T follicular helper cell (primary cell): ENCODE measurements around the gene TLR6.
"Not testable (repeated sequence)": the region's sequence is repeated elsewhere in the genome, so short reads cannot be mapped to it uniquely, and the experiment has no call there.

Source experiments
- DNase-seq: peaks from one replicate; pipeline ENCODE4 v3.0.0-alpha.2; 2020; ENCODE audit warnings: low read depth

The TLR6 gene

DNA sequence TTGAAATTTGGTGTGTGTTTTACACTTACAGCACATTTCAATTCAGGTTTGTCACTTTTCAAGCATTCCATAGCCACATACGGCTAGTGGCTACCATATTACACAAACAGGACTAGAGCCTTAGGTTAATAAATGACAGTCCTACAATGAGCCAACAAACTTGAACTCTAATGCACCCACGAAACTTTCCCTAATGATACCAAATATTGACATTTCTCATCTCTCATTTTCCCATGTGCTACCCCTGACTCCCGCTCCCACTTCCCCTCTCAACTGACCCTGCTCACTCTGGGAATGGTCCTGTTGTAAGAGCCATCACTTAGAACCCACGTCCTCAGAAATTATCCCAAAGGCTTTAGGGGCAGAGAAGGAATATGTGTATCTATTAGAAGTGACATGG, 68.9 kb downstream of the TLR6 start:
- no peak for DNase-seq

DNA sequence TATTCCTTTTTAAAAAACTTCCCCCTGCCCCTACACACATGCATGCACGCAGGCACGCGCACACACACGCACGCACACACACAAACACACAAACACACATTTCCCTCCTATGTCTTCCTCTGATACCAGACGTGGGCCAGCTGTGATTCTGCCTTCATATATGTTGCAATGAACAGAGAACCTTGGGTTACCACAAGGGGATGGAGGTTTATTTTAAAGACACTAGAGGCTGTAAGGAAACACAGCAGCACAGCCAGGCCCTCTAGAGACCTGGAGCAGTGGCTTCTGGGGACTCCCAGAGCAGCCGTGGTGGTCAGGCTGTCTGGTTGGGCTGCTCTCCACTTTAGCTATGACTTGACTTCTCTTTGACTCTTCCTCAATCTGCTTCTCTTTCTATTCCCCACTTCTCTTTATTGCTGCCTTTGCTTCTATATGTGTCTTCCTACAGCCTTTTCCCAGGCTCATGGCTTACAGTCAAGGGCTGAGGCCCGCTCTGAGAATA, 70.7 kb downstream of the TLR6 start:
- DNase-seq = no peak

DNA sequence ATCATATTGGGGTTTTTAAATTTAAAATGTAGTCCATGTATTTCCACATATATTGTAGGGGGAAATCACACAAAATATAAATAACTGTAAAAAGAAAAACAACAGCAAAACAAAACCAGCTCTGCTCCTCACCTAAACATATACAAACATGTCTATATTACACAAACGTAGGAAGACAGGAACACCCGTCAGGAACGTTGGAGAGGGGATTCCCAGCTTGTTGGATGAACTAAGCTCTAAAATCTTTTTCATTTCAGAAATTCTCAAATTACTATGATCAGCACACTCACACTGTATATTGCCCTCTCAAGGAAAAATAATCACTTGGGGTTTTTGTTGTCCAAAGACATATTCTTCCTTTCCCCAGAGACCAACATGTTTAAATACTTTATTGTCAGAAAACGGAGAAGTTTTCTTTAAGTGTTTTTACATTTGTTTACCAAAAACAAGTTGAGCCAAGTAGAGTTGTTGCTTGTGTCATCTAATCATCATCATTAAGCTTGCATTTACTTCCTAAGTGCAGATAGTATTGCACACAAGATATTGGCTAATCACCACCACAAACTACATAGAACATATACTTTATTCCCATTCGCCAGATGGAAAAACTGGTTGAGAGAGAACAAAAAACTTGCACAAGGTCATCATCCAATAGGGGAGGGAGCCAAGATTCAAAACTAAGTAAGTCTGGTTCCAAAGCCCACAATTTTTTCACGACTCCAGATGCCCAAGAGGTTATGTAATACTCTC, 71.4 kb downstream of the TLR6 start:
- no peak for DNase-seq

DNA sequence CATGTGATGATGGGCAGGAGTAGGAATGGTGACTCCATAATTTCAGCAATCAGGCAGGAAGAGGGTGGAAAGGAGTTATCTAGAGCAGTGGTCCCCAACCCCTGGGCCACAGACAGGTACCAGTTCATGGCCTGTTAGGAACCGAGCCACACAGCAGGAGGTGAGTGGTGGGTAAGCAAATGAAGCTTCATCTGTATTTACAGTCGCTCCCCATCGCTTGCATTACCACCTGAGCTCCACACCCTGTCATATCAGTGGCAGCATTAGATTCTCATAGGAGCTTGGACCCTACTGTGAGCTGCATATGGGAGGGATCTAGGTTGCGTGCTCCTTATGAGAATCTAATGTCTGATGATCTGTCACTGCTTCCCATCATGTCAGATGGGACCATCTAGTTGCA, 72.5 kb downstream of the TLR6 start:
- no peak for DNase-seq

DNA sequence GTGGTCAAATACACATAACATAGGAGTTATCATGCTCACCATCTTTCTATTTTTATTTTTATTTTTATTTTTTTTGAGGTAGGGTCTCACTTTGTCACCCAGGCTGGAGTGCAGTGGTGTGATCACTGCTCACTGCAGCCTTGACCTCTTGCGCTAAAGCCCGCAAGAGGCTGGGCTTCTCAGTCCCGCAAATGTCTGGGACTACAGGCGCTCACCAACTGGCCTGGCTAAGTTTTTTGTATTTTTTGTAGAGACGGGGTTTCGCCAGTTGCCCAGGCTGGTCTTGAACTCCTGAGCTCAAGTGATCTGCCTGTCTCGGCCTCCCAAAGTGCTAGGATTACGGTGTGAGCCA, 73.5 kb downstream of the TLR6 start:
- DNase-seq = no peak

DNA sequence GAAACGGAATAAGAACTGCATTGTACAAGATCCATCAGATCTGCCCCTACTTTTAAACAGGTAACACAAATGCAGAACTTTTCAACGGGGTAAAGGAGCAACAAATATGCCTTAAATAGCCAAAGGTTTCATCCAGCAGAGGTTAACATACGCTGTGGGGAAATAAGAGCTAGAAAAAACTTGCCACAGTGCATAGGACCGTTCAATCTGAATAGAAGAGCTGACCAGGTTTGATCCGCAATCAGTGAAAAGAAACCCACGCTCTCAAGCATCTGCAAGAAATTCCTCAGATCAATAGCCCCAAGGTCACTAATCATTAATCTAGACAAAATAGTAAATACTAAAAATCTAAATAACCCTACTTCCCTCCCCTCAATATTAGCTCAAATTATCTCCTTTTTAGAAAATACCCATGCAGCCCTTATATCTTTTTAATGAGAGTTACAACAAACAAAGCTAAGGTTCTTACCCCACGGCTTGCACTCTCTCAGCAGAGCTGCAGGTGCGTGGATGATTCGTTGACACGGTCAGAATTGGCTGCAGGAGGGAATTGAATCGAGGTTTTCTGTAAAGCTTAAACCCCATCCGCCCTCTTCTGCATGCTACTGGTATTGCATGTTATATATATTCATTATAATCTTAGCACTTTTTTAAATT, 74.0 kb downstream of the TLR6 start, which contains the start of gene TLR10:
TSS of gene TLR10 (minus strand) at position 539 of the 657 bp plus-strand sequence. CDS start 7,400 bp downstream, outside the sequence.
- DNase-seq = no peak

DNA sequence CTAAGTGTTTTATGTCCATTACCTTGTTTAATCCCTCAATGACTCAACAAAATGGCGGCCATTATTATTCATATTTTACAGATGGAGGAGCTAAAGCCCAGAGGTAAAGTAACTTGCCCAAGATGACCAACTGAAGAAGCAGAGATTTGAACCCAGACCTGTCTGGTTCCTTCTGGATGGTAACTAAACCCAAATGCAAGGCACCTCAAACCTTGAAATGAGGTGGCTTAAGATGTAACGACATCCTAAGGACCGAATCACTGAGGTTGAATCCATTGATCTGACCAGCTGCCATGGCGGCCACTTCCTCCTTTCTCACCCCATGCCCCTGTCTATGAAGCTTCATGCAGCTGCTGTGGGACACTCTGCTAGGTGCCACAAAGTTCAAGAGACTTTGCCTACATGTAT, 74.8 kb downstream of the TLR6 start:
- DNase-seq = no peak

DNA sequence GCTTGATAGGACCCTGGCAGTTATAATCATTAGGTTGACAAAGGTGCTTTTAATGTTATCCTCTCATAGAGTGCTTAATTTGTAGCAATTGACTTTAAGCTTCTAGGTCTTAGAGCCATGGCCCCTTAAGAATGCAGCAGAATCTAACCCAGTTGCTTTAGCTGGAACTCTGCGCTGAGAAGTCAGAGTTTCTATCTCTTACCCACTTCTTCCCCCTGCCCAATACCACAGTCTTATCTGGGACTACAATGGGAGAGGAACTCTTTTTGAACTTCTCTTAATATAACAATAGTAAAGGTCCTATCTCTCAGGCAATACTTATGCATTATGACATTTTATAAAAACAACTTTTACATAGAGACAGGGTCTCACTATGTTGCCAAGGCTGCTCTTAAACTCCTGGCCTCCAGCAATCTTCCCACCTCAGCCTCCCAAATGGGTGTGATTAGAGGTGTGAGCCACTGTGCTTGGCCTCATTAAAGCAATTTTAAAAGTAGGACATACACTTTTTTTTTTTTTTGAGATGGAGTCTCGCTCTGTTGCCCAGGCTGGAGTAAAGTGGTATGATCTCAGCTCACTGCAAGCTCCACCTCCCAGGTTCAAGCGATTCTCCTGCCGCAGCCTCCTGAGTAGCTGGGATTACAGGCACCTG, 75.7 kb downstream of the TLR6 start:
- DNase-seq = no peak

DNA sequence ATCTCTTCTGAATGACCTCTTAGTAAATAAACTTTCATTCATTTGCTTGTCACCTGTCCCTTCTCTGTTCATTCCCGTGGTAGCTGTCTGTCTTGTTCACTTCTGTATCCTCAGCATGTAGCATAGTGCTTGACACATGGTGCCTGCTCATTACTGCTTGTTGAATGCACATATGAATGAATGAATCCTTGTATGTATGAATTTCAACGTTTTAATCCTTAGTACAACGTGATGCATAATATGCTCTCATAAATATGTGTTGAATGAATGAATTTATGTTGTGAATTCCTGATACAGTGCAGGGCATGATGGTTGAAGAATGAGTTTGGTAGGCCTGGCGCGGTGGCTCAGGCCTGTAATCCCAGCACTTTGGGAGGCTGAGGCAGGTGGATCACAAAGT, 76.8 kb downstream of the TLR6 start:
- DNase-seq = no peak

DNA sequence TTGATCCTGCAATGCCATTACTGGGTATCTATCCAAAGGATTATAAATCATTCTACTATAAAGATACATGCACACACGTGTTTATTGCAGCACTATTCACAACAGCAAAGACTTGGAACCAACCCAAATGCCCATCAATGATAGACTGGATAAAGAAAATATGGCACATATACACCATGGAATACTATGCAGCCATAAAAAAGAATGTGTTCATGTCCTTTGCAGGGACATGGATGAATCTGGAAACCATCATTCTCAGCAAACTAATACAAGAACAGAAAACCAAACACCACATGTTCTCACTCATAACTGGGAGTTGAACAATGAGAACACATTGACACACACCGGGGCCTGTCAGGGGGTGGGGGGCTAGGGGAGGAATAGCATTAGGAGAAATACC, 78.7 kb downstream of the TLR6 start:
- not testable (repeated sequence) for DNase-seq

DNA sequence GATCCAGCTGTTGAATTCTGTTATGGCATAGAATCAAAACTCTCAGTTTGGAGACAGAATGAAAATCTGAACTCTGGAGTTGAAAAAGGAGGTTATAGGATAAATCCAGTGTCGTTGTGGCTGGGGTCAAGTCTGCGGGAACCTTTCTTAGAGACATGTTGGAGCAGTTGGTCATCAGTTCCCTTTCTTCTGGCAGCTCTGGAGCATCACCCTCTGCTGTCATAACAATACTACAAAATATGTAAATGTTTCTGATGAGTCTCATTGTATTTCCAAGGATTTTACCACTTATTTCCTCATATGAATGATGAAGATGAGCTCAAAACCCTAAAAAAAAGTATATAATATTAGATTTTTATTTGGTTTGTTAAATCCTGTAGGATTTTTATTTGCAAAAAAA, 81.3 kb downstream of the TLR6 start:
- DNase-seq = no peak

DNA sequence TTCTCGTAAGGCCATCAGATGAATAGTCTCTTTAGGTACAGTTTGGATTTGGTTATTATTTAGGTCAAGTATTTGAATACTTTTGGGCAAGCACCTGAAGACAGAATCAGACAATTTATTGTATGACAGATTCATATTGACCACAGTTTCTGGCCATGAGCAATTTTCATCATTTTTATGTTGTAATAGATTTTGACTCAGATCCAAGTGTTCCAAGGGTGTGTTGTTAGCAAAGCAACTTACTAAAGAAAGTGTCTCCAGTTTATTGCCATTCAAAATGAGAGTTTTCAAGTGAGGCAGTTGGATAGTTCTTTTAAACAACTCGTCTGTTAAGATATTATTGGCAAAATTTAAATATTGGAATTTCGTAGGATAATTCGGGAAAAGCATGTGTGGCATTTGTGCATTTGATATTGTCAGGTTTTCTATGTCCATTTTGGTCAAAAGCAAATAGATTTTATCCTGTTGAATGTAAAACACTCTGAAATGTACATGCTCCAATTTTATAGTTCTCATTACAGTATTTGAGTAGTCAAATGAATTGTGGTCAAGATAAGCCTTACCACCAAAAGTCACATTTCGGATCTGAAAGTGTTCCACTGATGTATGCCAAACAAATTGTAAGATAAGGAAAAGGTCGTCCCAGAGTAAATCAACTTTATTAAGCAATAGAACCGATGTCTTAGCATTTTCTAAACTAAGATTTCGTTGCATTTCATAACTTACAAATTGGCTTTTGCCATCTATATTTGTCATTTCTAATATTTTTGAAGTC, 82.2 kb downstream of the TLR6 start:
- DNase-seq = no peak
